HCT116 (cell line): ENCODE measurements around the gene ELFN1. TPM values are rescaled to one million over a fixed set of nuclear protein-coding genes. Genes with fewer than 3 reads are reported as not detected.
A peak's percentile ranks its signal among the peaks of the same experiment; 100 is the strongest.
"Not testable (repeated sequence)": the region's sequence is repeated elsewhere in the genome, so short reads cannot be mapped to it uniquely, and the experiment has no call there.

Experiments
- ATAC-seq: fragments of 200-7000 bp; cut with Tn5 transposase; 2 replicates; pipeline ENCODE4 v1.9.1; 2020; ENCODE audit warnings: mild to moderate bottlenecking, moderate library complexity
- BruUV-seq: library from RNA; stranded (reverse); fragments of 400-500 nt; replicated peaks from 2 replicates; lab custom pipeline; 2021; lab: Mats Ljungman, UMichigan
- CTCF ChIA-PET: fragments of 300-600 bp; sonication (Branson Sonifier 250); formaldehyde crosslinking; loops from one replicate; lab custom pipeline; 2021; ENCODE audit warnings: antibody characterized with exemption; lab: Charles Lee
- POLR2A ChIA-PET: fragments of 300-600, 350-600 bp; sonication (Branson Sonifier 250); formaldehyde crosslinking; loops from one replicate; lab custom pipeline; 2021; ENCODE audit warnings: antibody characterized with exemption; lab: Charles Lee
- RAD21 ChIA-PET, 2 experiments: fragments of 300-600 bp; sonication (Branson Sonifier 250); formaldehyde crosslinking; loops; one replicate each; lab custom pipeline; 2023; ENCODE audit warnings: low total read pairs in 2 of 2; ENCODE audit not compliant: uncharacterized antibody in 2 of 2, unreplicated experiment in 2 of 2, low non-redundant PET in 1 of 2; lab: Charles Lee
- DNase-seq: peaks from one replicate; pipeline ENCODE4 v3.0.0-alpha.2; 2010; ENCODE audit warnings: low read depth, low spot score
- H2AFZ ChIP-seq: fragments of 200-600 bp; shearing (Covaris generic), sonication (generic); 2 replicates; pipeline ENCODE4 v1.6.1; 2017; ENCODE audit warnings: low read depth, mixed run types, mixed read lengths, antibody characterized with exemption, low read length; ENCODE audit not compliant: poor library complexity, severe bottlenecking
- H3K27ac ChIP-seq: 2 replicates; pipeline ENCODE4 v1.5.1; 2012; ENCODE audit warnings: low read depth, low read length
- H3K27me3 ChIP-seq: fragments of 200-600 bp; sonication (generic); 2 replicates; pipeline ENCODE4 v1.6.1; 2016; ENCODE audit warnings: mixed run types, low read length, mixed read lengths; ENCODE audit not compliant: insufficient read depth
- H3K36me3 ChIP-seq, 2 experiments: fragments of 200-500 bp in 1 of 2; fragments of 200-600 bp in 1 of 2; sonication (Bioruptor generic) in 1 of 2; sonication (generic) in 1 of 2; 2 replicates each; pipeline versions ENCODE4 v1.5.1 to v1.6.1; 2014 to 2016; ENCODE audit warnings: low read length in 2 of 2, inconsistent platforms in 1 of 2, mixed read lengths in 1 of 2, mixed run types in 1 of 2; ENCODE audit not compliant: insufficient read depth in 2 of 2, control insufficient read depth in 1 of 2
- H3K4me1 ChIP-seq, 2 experiments: fragments of 200-600 bp in 1 of 2; sonication (generic) in 1 of 2; 2 replicates each; pipeline versions ENCODE4 v1.5.1 to v1.6.1; 2012 to 2017; ENCODE audit warnings: low read length in 2 of 2, inconsistent platforms in 1 of 2, mild to moderate bottlenecking in 1 of 2, mixed read lengths in 1 of 2, mixed run types in 1 of 2, moderate library complexity in 1 of 2; ENCODE audit not compliant: insufficient read depth in 2 of 2, control insufficient read depth in 1 of 2
- H3K4me2 ChIP-seq: fragments of 200-600 bp; sonication (generic); 2 replicates; pipeline ENCODE4 v1.6.1; 2017; ENCODE audit warnings: mixed run types, low read length, mixed read lengths
- H3K4me3 ChIP-seq, 2 experiments: fragments of 200-600 bp in 1 of 2; sonication (generic) in 1 of 2; replicated peaks in 1 of 2; 2 replicates each; pipeline ENCODE4 v1.5.1; 2011 to 2016; ENCODE audit warnings: low read length in 2 of 2, control low read depth in 1 of 2, low read depth in 1 of 2, mild to moderate bottlenecking in 1 of 2, mixed read lengths in 1 of 2, mixed run types in 1 of 2
- H3K79me2 ChIP-seq: fragments of 200-600 bp; sonication (generic); 2 replicates; pipeline ENCODE4 v1.6.1; 2017; ENCODE audit warnings: mild to moderate bottlenecking, mixed run types, low read length, moderate library complexity, mixed read lengths; ENCODE audit not compliant: insufficient read depth
- H3K9ac ChIP-seq: fragments of 200-600 bp; sonication (generic); 2 replicates; pipeline ENCODE4 v1.6.1; 2016; ENCODE audit warnings: low read length, mixed read lengths
- H3K9me2 ChIP-seq: fragments of 200-600 bp; sonication (generic), shearing (Covaris generic); 2 replicates; pipeline ENCODE4 v1.6.1; 2017; ENCODE audit warnings: mixed run types, mild to moderate bottlenecking, moderate library complexity; ENCODE audit not compliant: insufficient read depth
- H3K9me3 ChIP-seq, 2 experiments: fragments of 200-500 bp in 1 of 2; fragments of 200-600 bp in 1 of 2; sonication (Bioruptor generic) in 1 of 2; sonication (generic) in 1 of 2; 2 replicates each; pipeline ENCODE4 v1.6.1; 2014 to 2017; ENCODE audit warnings: low read length in 2 of 2, mixed read lengths in 2 of 2, inconsistent platforms in 1 of 2, low read depth in 1 of 2, mild to moderate bottlenecking in 1 of 2, mixed run types in 1 of 2, moderate library complexity in 1 of 2; ENCODE audit not compliant: control insufficient read depth in 1 of 2, insufficient read depth in 1 of 2
- H4K20me1 ChIP-seq: fragments of 200-600 bp; sonication (generic), shearing (Covaris generic); 2 replicates; pipeline ENCODE4 v1.6.1; 2017; ENCODE audit warnings: mixed run types, mild to moderate bottlenecking, moderate library complexity; ENCODE audit not compliant: insufficient read depth
- CBX3 ChIP-seq: IDR thresholded peaks from 2 replicates; pipeline ENCODE4 v1.6.1; 2012; ENCODE audit warnings: low read depth
- CTCF ChIP-seq, 3 experiments: fragments of 200-600 bp in 1 of 3; sonication (generic) in 1 of 3; IDR thresholded peaks in 2 of 3; conservative IDR thresholded peaks in 1 of 3; 2 replicates each; pipeline ENCODE4 v1.5.1; 2012 to 2017; ENCODE audit warnings: low read depth in 2 of 3, low read length in 2 of 3, antibody characterized with exemption in 1 of 3, borderline replicate concordance in 1 of 3, control low read depth in 1 of 3, mild to moderate bottlenecking in 1 of 3, mixed read lengths in 1 of 3, mixed run types in 1 of 3, moderate library complexity in 1 of 3; ENCODE audit not compliant: insufficient read depth in 1 of 3
- FOSL1 ChIP-seq: IDR thresholded peaks from 2 replicates; pipeline ENCODE4 v1.6.1; 2012; ENCODE audit warnings: low read depth
- REST ChIP-seq: IDR thresholded peaks from 2 replicates; pipeline ENCODE4 v1.6.1; 2012; ENCODE audit warnings: low read depth
- YY1 ChIP-seq: IDR thresholded peaks from 2 replicates; pipeline ENCODE4 v1.6.1; 2011; ENCODE audit warnings: low read length, low read depth, moderate library complexity, mild to moderate bottlenecking; ENCODE audit not compliant: insufficient replicate concordance; ENCODE audit errors: extremely low read depth
- ZFX ChIP-seq: fragments of 450-650 bp; IDR thresholded peaks from 2 replicates; pipeline ENCODE4 v1.6.1; 2017
- intact Hi-C: fragments of 100-400 bp; cut with micrococcal nuclease; formaldehyde crosslinking; loops from 2 replicates; pipeline ENCODE4 v1.10.0; 2022
- total RNA-seq: library from RNA; stranded (reverse); gene quantifications from one replicate; pipeline ENCODE4 v1.2.1, GENCODE V29; 2021; ENCODE audit not compliant: unreplicated experiment

The ELFN1 gene
- total RNA-seq, 1 experiment from 2014 or later, result 4.4 TPM

- H3K4me2 ChIP-seq, CTCF ChIA-PET: not testable (repeated sequence)
- peak; percentile 56 for ATAC-seq
These were observed 49.2 kb downstream of the ELFN1 start for GRCh38 chr7:1719256-1719655.

GRCh38 chr7:1719913-1720312 is 49.8 kb downstream of the ELFN1 start:
- Histone ChIP-seq H3K9me2 (no peaks in the 10 kb centered on the region), H3K27me3 (no peaks in the 10 kb centered on the region), H2AFZ (no peak overlapping the region), H3K4me2 (no peak overlapping the region), H3K9ac (no peak overlapping the region), H3K79me2 (no peaks in the 10 kb centered on the region), H3K27ac (no peak overlapping the region), H3K9me3 (no peaks in the 10 kb centered on the region), H3K4me3 (no peak overlapping the region), H4K20me1 (no peaks in the 10 kb centered on the region), H3K36me3 (no peaks in the 10 kb centered on the region), H3K4me1 (peaks cover 3 to 16% of the 10 kb centered on the region in 2 experiments; a peak in 3 of 4 replicates)
- POLR2A ChIA-PET, result no interaction called here
- RAD21 ChIA-PET, result no interaction called here
- ATAC-seq (no peak), DNase-seq (no peak)
- CTCF ChIA-PET, result no interaction called here
- intact Hi-C loops, result no loop called here
- BruUV-seq, result no TSS peak
- TF ChIP-seq REST (no peak), CTCF (IDR thresholded peaks at IDR 0.05 in 2 of 3, conservative IDR thresholded peaks at IDR 0.05 in 1 of 3; ENCODE audit: borderline replicate concordance in 1 of 3, insufficient read depth in 1 of 3, low read depth in 2 of 3, low read length in 2 of 3) (no peak), FOSL1 (no peak), ZFX (no peak), YY1 (no peak), CBX3 (no peak)

More at GRCh38 chr7:1719256-1719655, 49.2 kb downstream of the ELFN1 start:
- peaks cover 3 to 14% of the 10 kb centered on the region in 2 experiments; a peak in 3 of 4 replicates for H3K4me1 ChIP-seq
- H3K9me3 ChIP-seq, H3K36me3 ChIP-seq, H3K79me2 ChIP-seq, BruUV-seq, H3K27ac ChIP-seq, H3K9ac ChIP-seq, H3K9me2 ChIP-seq, H2AFZ ChIP-seq, RAD21 ChIA-PET, H3K27me3 ChIP-seq, DNase-seq, intact Hi-C loops, H3K4me3 ChIP-seq, POLR2A ChIA-PET, H4K20me1 ChIP-seq: not testable (repeated sequence)
